LNCAP (cell line): Measurements from ENCODE around the gene CEND1.

ENCODE experiments used
- TF ChIP-seq, protein P1 (sequence below): fragments of 450-650 bp; IDR thresholded peaks from 2 replicates; pipeline ENCODE4 v1.5.1; 2017; ENCODE audit warnings: mild to moderate bottlenecking

The CEND1 gene

DNA sequence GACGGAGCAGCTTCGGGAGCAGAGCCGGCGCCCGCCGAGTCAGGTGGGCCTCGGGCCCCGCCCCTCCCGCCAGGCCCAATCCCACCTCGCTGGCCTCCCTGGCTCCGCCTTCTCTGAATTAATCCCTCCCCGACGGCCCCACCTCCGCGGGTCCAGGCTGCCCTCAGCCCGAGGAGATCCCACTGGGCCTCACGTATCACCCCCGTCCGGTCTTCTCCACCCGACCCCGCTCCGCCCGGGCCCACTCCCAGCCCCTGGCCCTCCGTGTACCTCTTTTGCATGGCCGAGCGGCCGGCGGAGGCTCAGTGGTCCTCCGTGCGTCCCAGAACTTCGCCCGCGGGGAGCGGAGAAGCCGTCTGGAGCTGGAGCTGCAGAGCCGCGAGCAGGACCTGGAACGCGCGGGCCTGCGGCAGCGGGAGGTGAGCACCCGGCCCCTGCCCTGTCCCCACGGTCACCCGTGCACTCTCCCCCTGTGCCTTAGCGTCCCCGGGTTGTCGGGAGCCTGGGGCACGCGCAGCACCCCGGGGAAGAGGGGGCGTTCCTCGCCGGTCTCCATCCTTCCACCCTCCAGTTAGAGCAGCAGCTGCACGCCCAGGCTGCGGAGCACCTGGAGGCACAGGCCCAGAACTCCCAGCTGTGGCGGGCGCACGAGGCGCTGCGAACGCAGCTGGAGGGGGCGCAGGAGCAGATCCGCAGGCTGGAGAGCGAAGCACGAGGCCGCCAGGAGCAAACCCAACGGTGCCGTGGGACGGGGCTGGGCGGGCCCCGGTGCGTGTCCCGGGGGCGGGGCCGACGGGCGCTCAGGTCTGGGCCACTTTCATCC is 40.6 kb upstream of the CEND1 start:
- TF ChIP-seq, protein P1, sequence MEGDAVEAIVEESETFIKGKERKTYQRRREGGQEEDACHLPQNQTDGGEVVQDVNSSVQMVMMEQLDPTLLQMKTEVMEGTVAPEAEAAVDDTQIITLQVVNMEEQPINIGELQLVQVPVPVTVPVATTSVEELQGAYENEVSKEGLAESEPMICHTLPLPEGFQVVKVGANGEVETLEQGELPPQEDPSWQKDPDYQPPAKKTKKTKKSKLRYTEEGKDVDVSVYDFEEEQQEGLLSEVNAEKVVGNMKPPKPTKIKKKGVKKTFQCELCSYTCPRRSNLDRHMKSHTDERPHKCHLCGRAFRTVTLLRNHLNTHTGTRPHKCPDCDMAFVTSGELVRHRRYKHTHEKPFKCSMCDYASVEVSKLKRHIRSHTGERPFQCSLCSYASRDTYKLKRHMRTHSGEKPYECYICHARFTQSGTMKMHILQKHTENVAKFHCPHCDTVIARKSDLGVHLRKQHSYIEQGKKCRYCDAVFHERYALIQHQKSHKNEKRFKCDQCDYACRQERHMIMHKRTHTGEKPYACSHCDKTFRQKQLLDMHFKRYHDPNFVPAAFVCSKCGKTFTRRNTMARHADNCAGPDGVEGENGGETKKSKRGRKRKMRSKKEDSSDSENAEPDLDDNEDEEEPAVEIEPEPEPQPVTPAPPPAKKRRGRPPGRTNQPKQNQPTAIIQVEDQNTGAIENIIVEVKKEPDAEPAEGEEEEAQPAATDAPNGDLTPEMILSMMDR = no peak

DNA sequence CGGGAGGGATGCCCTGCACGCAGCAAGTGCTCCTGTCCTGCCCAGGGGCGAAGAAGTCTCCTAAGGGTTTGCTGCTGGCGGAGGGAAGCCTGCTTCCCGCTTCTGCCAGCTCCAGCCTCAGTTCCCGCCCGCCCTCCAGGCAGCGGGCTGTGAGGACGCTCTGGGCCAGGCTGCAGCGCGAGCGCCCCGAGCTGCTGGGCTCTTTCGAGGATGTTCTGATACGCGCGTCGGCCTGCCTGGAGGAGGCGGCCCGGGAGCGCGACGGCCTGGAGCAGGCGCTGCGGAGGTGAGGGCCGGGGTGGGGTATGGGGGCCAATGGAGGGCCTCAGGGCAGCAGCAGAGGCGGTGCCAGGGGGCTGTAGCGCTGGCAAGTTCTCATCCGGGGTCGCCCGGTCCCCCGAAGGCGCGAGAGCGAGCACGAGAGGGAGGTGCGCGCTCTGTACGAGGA is 40.0 kb upstream of the CEND1 start:
- TF ChIP-seq, protein P1 = no peak

DNA sequence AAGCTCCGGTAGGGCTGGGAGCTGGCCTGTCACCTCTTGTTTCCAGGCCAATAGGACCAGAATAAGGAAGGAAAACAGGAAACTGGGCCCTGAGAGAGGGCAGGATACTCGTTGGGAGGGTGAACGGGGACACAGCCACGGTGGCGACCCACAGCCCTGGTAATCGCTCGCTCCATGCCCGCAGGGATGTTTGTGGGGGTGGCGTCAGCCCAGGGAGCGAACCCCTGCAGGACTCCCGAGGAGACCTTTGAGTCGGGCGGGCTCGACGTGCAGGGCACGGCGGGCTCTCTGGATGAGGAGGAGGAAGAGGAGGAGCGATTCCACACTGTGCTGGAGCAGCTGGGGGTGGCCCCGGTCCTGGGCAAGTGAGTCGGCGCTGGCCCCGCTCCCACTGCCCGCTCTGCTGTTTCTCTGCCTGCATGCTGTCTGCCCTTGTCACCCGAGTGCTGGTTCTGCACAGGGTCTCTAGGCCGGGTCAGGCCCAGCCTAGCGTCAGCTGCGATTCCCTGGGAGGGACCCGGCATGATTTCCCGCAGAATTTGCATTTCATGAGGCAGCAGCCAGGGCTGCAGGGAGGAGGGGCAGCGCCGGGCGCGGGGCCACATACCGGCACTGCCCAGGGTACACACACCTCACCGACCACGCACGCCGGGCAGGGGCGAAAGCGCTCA is 39.4 kb upstream of the CEND1 start:
- TF ChIP-seq, protein P1 = no peak

DNA sequence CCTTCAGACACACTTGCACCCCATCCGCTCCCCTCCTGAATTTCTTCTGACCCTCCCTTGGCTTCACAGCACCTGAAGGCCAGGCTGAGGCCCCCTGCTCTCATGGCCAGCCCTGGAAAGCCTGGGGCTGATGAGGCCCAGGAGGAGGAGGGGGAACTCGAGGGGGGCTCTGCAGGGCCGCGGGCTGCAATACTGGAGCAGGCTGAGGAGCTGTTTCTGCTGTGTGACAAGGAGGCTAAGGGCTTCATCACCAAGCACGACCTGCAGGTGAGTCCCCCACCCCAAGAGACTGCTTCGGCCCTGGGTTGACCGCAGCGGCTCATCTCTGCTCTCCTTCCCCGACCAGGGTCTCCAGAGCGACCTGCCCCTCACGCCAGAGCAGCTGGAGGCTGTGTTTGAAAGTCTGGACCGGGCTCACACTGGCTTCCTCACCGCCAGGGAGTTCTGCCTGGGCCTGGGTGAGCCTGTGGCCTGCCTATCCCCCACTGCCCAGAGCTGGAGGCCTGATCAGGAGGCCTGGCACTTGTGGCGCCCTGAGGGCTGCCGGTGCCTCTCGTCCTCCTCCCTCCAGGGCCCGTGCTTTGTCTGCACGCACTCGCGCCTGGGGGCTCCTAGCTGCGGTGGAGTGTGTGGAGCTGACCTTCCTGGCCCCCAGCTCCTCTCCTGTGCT is 38.8 kb upstream of the CEND1 start:
- TF ChIP-seq, protein P1 = no peak

DNA sequence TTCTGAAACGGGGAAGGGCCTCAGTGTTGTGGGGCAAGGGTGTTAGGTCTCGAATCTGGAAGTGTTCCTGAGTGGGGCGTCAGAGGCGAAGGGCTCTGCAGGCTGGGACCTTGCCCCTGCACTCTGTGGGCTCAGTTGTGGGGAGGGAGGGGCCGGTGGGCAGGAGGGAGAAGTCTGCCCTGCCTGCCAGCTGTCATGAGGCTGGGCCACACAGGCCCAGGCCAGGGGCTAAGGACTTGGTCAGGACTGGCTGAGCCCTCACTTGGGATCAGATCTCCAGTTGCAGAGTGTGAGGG is 38.0 kb upstream of the CEND1 start, which contains the start of gene CRACR2B:
Gene CRACR2B, plus strand, starts transcription at position 23 of the 296 bp plus-strand sequence. CDS start 689 bp downstream, outside the sequence.
- TF ChIP-seq, protein P1 = no peak

DNA sequence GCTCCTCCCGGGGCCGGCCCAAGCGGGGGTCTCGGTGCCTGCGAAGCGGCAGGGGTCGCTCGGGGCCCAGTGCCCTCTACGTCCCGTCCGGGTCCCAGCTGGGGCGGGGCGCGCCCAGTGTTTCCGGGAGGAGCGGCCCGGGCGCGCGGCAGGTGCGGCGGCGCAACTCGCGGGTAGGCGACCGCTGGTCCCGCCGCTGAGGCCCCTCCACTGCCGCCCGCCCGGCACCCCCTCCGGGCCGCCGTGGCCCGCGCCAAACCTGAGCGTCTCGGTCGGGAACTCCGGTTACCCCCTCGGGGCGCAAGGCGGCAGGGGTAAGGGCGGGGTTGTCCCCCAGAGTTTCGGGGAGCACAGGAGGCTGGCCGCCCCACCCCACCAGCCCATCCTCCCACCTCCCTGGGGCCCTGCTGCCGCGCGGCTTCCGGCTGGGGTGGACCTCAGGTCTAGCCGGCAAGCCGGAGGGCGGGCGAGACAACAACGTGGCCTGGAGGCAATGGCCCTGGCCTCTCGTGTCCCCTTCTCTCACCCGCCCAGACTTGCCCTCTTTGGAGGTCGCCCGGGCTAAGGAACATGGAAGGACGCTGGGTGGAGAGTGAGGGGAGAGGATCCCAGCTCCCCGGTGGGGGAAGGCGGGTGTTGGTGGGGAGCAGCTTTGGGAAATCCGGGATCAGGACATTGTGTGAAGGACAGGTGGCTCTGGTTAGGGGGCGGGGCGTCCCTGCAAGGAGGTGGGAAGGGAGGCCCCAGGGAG is 37.4 kb upstream of the CEND1 start:
- TF ChIP-seq, protein P1 = no peak

DNA sequence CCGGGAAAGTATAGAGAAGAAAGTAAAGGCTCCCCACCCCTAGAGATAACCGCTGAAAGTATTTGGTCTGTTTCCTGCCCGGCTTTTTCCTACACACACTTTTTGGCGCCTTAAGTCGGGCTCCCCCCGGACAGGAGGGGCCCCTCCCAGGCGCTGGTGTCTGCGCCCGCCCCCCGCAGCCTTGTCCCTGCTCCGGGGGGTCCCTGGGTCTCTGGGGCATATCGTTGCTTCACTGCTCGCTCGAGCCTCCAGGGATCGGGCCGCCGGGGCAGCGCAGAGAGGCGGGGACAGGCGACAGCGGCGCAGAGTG is 36.9 kb upstream of the CEND1 start:
- TF ChIP-seq, protein P1 = no peak
